ENCODE results near the gene MAGEA12. TPM values are rescaled to one million over a fixed set of nuclear protein-coding genes. Genes with fewer than 3 reads are reported as not detected.

Gene MAGEA12
- total and polyA plus RNA-seq, 9 of the 15 experiments (the other 6 are each of a cell fraction or from before 2014, with no cell fraction given) = 53.4 to 101 (median 80.4) TPM

- no peak for TF ChIP-seq ZNF609 (CRISPR knock-in tag; IDR thresholded peaks at IDR 0.05; ENCODE audit: borderline replicate concordance)
- peak; percentile 82 for TF ChIP-seq USF2 (CRISPR knock-in tag; IDR thresholded peaks at IDR 0.05)
- peak; percentile 89 for TF ChIP-seq GABPA (tag; conservative IDR thresholded peaks at IDR 0.05; ENCODE audit: low read depth)
- no peak for TF ChIP-seq FOSL1 (tag; conservative IDR thresholded peaks at IDR 0.05)
- TF ChIP-seq SIN3B (IDR thresholded peaks at IDR 0.05; ENCODE audit: low read depth) = 0 out of 2 replicates have a peak, but pooled peaks have one; percentile 51
- TF ChIP-seq RREB1 (CRISPR knock-in tag; IDR thresholded peaks at IDR 0.05) = no peak
- no peak for TF ChIP-seq MLX (CRISPR knock-in tag; conservative IDR thresholded peaks at IDR 0.05)
- TF ChIP-seq RBFOX2 (IDR thresholded peaks at IDR 0.05; ENCODE audit: low read depth, low read length) = peak; percentile 71
- TF ChIP-seq ZNF311 (CRISPR knock-in tag; IDR thresholded peaks at IDR 0.05) = no peak
- no peak for TF ChIP-seq HLTF (IDR thresholded peaks at IDR 0.05)
- TF ChIP-seq THAP7 (CRISPR knock-in tag; IDR thresholded peaks at IDR 0.05) = no peak
- no peak for TF ChIP-seq PTTG1 (tag; IDR thresholded peaks at IDR 0.05; ENCODE audit: low read depth)
These were observed at the start of gene MAGEA12, which contains the start of gene CSAG1 (continued) for GRCh38 chrX:152733261-152733975.
